Heart left ventricle (tissue), 16 donors: Measurements from ENCODE around the gene MROH7. TPM values are rescaled to one million over a fixed set of nuclear protein-coding genes. Genes with fewer than 3 reads are reported as not detected.

Experiments used
- ATAC-seq, 4 donors: fragments of 200-7000 bp; cut with Tn5 transposase; one replicate each; pipeline ENCODE4 v1.9.1; 2020 to 2022; ENCODE audit warnings: moderate library complexity in 4 of 4, mild to moderate bottlenecking in 3 of 4, moderate number of reproducible peaks in 1 of 4
- DNase-seq, 5 donors: peaks; one replicate each; pipeline ENCODE4 v3.0.0-alpha.2; 2020
- H3K27ac ChIP-seq, 12 donors: fragments of 200-600 bp; sonication (generic) in 4 of 12; one replicate each; pipeline versions ENCODE4 v1.5.0 to v1.8.0; 2016 to 2022; ENCODE audit warnings: mild to moderate bottlenecking in 2 of 12
- H3K27me3 ChIP-seq, 9 donors: fragments of 200-600 bp; sonication (generic) in 2 of 9; one replicate each; pipeline versions ENCODE4 v1.5.1 to v1.8.0; 2016 to 2022; ENCODE audit warnings: mild to moderate bottlenecking in 3 of 9
- H3K36me3 ChIP-seq, 9 donors: fragments of 200-600 bp; sonication (generic) in 2 of 9; one replicate each; pipeline versions ENCODE4 v1.5.0 to v1.8.0; 2018 to 2022; ENCODE audit warnings: mild to moderate bottlenecking in 2 of 9
- H3K4me1 ChIP-seq, 12 donors: fragments of 200-600 bp; sonication (generic) in 4 of 12; one replicate each; pipeline versions ENCODE4 v1.5.0 to v1.8.0; 2016 to 2022; ENCODE audit warnings: mild to moderate bottlenecking in 3 of 12
- H3K4me3 ChIP-seq, 12 donors: fragments of 200-600 bp; sonication (generic) in 4 of 12; one replicate each; pipeline versions ENCODE4 v1.5.0 to v1.8.0; 2017 to 2022; ENCODE audit warnings: mild to moderate bottlenecking in 9 of 12, moderate library complexity in 4 of 12
- H3K9me3 ChIP-seq, 12 donors: fragments of 200-600 bp; sonication (generic) in 4 of 12; one replicate each; pipeline versions ENCODE4 v1.5.0 to v1.8.0; 2016 to 2022; ENCODE audit warnings: mild to moderate bottlenecking in 1 of 12
- CTCF ChIP-seq, 12 donors: fragments of 200-600 bp; sonication (generic) in 4 of 12; IDR thresholded peaks; one replicate each; pipeline versions ENCODE4 v1.5.0 to v1.8.0; 2018 to 2022; ENCODE audit warnings: antibody characterized with exemption in 12 of 12, mild to moderate bottlenecking in 5 of 12
- POLR2A ChIP-seq, 2 donors: fragments of 450-650 bp; IDR thresholded peaks; one replicate each; pipeline ENCODE4 v1.6.1; 2017; ENCODE audit warnings: antibody characterized with exemption in 2 of 2, mild to moderate bottlenecking in 2 of 2, moderate library complexity in 2 of 2
- WGBS, 4 donors: extraction: QIAGEN DNeasy Blood & Tissue Kit in 2 of 4; methylation state at CpG; one replicate each; pipeline versions ENCODE4 v1.1.5 to v1.1.7; 2013 to 2018; 5-methylcytosine and 5-hydroxymethylcytosine counted together
- intact Hi-C, 10 donors: fragments of 100-400 bp; cut with DNase I; formaldehyde crosslinking; loops; one replicate each; pipeline versions ENCODE4 v1.11.1 to v1.14.2; 2022
- long read RNA-seq, 3 donors: library from polyadenylated mRNA; unstranded; transcript quantifications; one replicate each; pipeline ENCODE4 v2.0.0, GENCODE V29; 2020 to 2021
- polyA plus RNA-seq, 2 donors: library from polyadenylated mRNA; stranded (reverse); fragments of 200-250 nt; gene quantifications; one replicate each; pipeline ENCODE4 v1.2.3, GENCODE V29; 2013
- total RNA-seq, 9 donors: library from RNA; depleted of rRNA in 2 of 9; stranded (reverse); fragments of >200 nt in 2 of 9; fragmentation: NEBNext Ultra II Directional in 3 of 9; extraction: Animal tissue kit (Norgen Biotek cat#: 25700) in 3 of 9; gene quantifications; one replicate each; pipeline versions ENCODE4 v1.1.0 to v1.2.4, GENCODE V29; 2016 to 2023
- donor health status: ischemic (EF 13 %, LVEDD 7.1; RV severe dilation, severe dysfunction).
- donor health status: healthy with polysubstance abuse.
- donor health status: DM: no; HTN: yes; CAD: no.
- donor health status: DM: no; HTN: no; CAD: no.
- donor health status: ischemic (EF 25% LVEDD 6.9; RV normal size, moderate dysfunction).
- donor health status: ischemic (EF 25% LVEDD 5.7; RV mildly dilated, moderate dysfunction).
- donor health status: healthy.
- donor health status: DM: yes; HTN: yes; CAD: no.
- donor health status: ischemic (EF 35%, LVEDD 5.7; RV mildly dilated, moderate dysfunction).
- donor health status: nonischemic (EF 11% LVEDD 7.7; RV severe dilation, severe dysfunction).
- donor health status: DM: yes; HTN: yes; CAD: no.
- donor health status: PGD.
- donor health status: ischemic (EF 29% LVEDD 5.4; RV normal size, mild dysfunction).
- donor health status: nonischemic (EF 23%, LVEDD 6.1; RV moderate dilation, normal function).

MROH7 gene
- 10 to 100 TPM in 4 of 9 donors, 1 to 10 TPM in 5; 2.3 to 18.6 (median 9.2) TPM for total RNA-seq
- polyA plus RNA-seq = 10 to 100 TPM in 1 of 2 donors, 1 to 10 TPM in 1; 2.9 to 12.5 TPM
- long read RNA-seq, donor 1, partial matches to known transcripts = 5 of 8 reads
- long read RNA-seq, donor 1, other reads (novel, unspliced or antisense) = 3 of 8 reads
- long read RNA-seq, donor 2, partial matches to known transcripts = 1 of 1 reads
- long read RNA-seq, donor 2, other reads (novel, unspliced or antisense) = 0 of 1 reads
- long read RNA-seq, donor 3, partial matches to known transcripts = 0 of 1 reads
- long read RNA-seq, donor 3, other reads (novel, unspliced or antisense) = 1 of 1 reads

DNA sequence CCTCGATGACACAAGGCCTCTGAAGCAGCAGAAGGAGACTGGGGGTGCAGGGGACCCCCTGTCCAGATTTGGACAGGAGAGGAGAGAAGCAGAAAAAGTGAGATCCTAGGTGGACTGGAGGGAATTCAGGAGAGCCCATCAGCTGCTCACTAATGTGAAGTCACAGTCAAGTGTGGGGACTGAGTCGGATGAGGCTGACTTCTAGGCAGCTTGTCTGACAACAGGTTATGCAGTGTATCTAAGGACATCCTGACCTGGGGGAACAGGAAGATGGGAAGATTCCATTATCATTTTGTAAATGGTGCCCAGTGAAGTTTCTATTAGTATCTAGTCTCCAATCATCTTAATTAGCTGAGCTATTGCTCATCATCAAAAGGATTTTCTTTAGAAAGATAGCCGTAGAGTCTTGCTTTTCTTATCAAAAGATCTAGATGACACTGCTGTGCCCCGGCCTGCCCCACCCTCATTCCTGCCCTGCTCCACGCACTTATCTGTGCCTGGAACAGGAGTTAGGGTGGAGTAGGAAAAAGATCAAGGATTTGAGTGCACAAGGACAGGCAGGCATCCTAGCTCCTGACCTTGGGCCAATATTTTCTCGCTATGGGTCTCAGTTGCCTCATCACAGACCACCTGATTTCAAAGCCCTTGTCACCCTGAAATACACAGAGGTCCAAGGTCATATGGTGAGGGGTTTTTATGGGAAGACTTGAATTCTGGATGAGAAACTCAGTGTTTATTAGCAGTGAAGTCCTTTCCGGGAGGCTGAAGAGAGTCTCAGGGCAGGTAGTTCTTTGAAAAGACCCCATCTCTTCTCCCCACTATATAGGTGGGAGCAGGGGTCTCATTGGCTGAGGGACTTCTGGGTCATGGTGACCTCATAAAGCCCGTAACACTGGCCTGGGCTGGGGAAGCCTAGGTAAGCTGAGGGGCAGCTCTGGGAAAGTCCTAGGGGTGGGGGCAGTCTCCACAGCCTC, at the start of gene MROH7:
MROH7 (plus strand) TSS at position 924 of the 974 bp plus-strand sequence. CDS start 11,141 bp downstream, outside the sequence.
- Histone ChIP-seq H3K27ac (no peak within 1 kb of the TSS), H3K36me3 (no peaks in the 10 kb centered on the region), H3K9me3 (peaks cover 0 to 22% (median 9%) of the 10 kb centered on the region in 12 donors), H3K4me3 (no peak within 1 kb of the TSS), H3K27me3 (no peaks in the 10 kb centered on the region), H3K4me1 (peaks cover 0 to 6% (median 0%) of the 10 kb centered on the region in 12 donors)
- ATAC-seq = no peak
- 63 to 76% (median 67%) methylated on average over 8 of the region's 8 CpGs for WGBS, 4 donors
- no peak for DNase-seq
- TF ChIP-seq POLR2A (IDR thresholded peaks at IDR 0.05) = no peak
- TF ChIP-seq CTCF (IDR thresholded peaks at IDR 0.05) = no peak
- intact Hi-C loops = no loop called here

GRCh38 chr1:54593571-54594160, 47.9 kb upstream of the MROH7 start:
- no peaks in the 10 kb centered on the region for H3K27me3 ChIP-seq
- ATAC-seq (no peak), DNase-seq (no peak)
- intact Hi-C loops = no loop called here
- no peak overlapping the region for H3K4me3 ChIP-seq
- H3K9me3 ChIP-seq = no peaks in the 10 kb centered on the region
- peak overlapping the region in 4 of 12 donors; percentile 13 to 95 (median 17) for H3K27ac ChIP-seq
- peaks cover 0 to 45% (median 0%) of the 10 kb centered on the region in 12 donors for H3K4me1 ChIP-seq
- WGBS, 4 donors = 71 to 83% (median 75%) methylated on average over 8 to 10 of the region's 10 CpGs
- TF ChIP-seq CTCF (IDR thresholded peaks at IDR 0.05) = no peak
- no peak for TF ChIP-seq POLR2A (IDR thresholded peaks at IDR 0.05)
- H3K36me3 ChIP-seq = peaks cover 0 to 61% (median 29%) of the 10 kb centered on the region in 9 donors

DNA sequence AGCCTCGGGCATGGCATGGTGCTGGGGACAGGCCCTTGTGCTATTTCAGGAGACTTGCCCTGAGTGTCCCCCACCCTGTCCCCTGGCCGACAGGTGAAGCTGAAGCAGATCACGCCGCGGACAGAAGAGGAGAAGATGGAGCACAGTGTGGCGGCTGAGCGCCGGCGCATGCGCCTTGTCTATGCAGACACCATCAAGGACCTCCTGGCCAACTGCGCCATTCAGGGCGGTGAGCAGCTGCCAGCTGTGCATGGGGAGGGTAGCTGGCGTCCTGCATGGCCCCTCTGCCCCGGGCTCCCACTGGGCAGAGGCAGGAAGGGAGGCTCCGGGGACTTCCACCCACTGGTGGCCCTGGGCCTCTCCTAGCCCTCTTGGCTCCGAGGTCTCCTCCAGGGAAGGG, 47.1 kb upstream of the MROH7 start:
- ATAC-seq = peak in 2 of 4 donors; percentile 6 to 16
- no peak overlapping the region for H3K4me3 ChIP-seq
- peaks cover 0 to 45% (median 0%) of the 10 kb centered on the region in 12 donors for H3K4me1 ChIP-seq
- intact Hi-C loops = no loop called here
- no peak for DNase-seq
- H3K27me3 ChIP-seq = no peaks in the 10 kb centered on the region
- H3K9me3 ChIP-seq = no peaks in the 10 kb centered on the region
- no peak for TF ChIP-seq CTCF (IDR thresholded peaks at IDR 0.05)
- TF ChIP-seq POLR2A (IDR thresholded peaks at IDR 0.05) = no peak
- WGBS, 4 donors = 69 to 86% (median 76%) methylated on average over 4 to 16 of the region's 16 CpGs
- H3K36me3 ChIP-seq = peaks cover 0 to 64% (median 29%) of the 10 kb centered on the region in 9 donors
- H3K27ac ChIP-seq = peak overlapping the region in 2 of 12 donors; percentile 19 to 95
